Measurements from ENCODE around the gene CAPNS2. TPM values are rescaled to one million over a fixed set of nuclear protein-coding genes. Genes with fewer than 3 reads are reported as not detected.

CAPNS2 gene
- total RNA-seq, 1 experiment from 2014 or later: 0.28 TPM

DNA sequence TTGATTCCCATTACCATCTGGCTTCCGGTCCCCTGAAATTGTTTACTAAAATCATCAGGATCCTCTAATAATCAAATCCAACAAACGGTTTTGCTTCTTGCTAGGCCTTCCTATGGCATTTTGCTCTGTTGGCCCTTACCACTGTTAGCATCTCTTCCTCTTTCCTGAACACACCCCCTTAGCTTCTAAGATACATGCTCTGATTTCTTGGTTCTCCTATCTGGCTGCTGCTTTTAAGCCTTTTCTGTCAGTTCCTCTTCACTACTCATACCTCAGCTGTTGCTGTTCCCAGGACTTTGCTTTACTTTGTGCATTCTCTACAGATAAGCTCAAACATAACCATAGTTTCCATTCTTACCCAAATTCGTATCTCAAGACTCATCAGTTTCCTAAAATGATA, 11.4 kb downstream of the CAPNS2 start:
- H3K36me3 Mint-ChIP-seq: peaks cover 8% of the 10 kb centered on the region
- no peak overlapping the region for H3K4me3 Mint-ChIP-seq
- H3K4me1 Mint-ChIP-seq: no peaks in the 10 kb centered on the region

GRCh38 chr16:55585631-55586030, 19.1 kb downstream of the CAPNS2 start:
- ChIA-PET POLR2A (no interaction called here), CTCF (interaction anchor here (0.9 to 2.4 kb wide), 2 partner anchors 38 to 121 kb away, joined by 3 to 6 read pairs; no protein-coding TSS in a partner anchor)
- Mint-ChIP-seq H3K36me3 (no peaks in the 10 kb centered on the region), H3K27ac (no peak overlapping the region), H3K4me1 (peaks cover 3% of the 10 kb centered on the region), H3K27me3 (ENCODE audit: low read depth) (peaks cover 4% of the 10 kb centered on the region; the same call in 1 of the 2 replicates), H3K4me3 (no peak overlapping the region), H3K9me3 (peaks cover 4% of the 10 kb centered on the region; the same call in 1 of the 2 replicates)
- ATAC-seq (no peak), DNase-seq (ENCODE audit: low spot score) (no peak)
- no peak for TF ChIP-seq NR3C1 (CRISPR knock-in tag; conservative IDR thresholded peaks at IDR 0.05; ENCODE audit: low read depth)
- TF ChIP-seq ZNF263 (CRISPR knock-in tag; IDR thresholded peaks at IDR 0.05; ENCODE audit: low read depth): no peak
- no peak for TF ChIP-seq PREB (CRISPR knock-in tag; IDR thresholded peaks at IDR 0.05; ENCODE audit: borderline replicate concordance)
- TF ChIP-seq MLX (CRISPR knock-in tag; IDR thresholded peaks at IDR 0.05): no peak
- TF ChIP-seq, protein P1, sequence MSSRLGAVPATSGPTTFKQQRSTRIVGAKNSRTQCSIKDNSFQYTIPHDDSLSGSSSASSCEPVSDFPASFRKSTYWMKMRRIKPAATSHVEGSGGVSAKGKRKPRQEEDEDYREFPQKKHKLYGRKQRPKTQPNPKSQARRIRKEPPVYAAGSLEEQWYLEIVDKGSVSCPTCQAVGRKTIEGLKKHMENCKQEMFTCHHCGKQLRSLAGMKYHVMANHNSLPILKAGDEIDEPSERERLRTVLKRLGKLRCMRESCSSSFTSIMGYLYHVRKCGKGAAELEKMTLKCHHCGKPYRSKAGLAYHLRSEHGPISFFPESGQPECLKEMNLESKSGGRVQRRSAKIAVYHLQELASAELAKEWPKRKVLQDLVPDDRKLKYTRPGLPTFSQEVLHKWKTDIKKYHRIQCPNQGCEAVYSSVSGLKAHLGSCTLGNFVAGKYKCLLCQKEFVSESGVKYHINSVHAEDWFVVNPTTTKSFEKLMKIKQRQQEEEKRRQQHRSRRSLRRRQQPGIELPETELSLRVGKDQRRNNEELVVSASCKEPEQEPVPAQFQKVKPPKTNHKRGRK (CRISPR knock-in tag; IDR thresholded peaks at IDR 0.05; ENCODE audit: borderline replicate concordance): no peak
- no peak for TF ChIP-seq MYBL2 (CRISPR knock-in tag; IDR thresholded peaks at IDR 0.05)
- no peak for TF ChIP-seq CREB1 (CRISPR knock-in tag; IDR thresholded peaks at IDR 0.05)
- TF ChIP-seq, protein P2, sequence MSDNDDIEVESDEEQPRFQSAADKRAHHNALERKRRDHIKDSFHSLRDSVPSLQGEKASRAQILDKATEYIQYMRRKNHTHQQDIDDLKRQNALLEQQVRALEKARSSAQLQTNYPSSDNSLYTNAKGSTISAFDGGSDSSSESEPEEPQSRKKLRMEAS (CRISPR knock-in tag; IDR thresholded peaks at IDR 0.05): no peak
- TF ChIP-seq KAT7 (CRISPR knock-in tag; IDR thresholded peaks at IDR 0.05; ENCODE audit: borderline replicate concordance): no peak

More for the DNA sequence above, 11.4 kb downstream of the CAPNS2 start:
- no peak for DNase-seq (ENCODE audit: low spot score)
- Mint-ChIP-seq H3K9me3 (no peaks in the 10 kb centered on the region), H3K27me3 (ENCODE audit: low read depth) (no peaks in the 10 kb centered on the region), H3K27ac (no peak overlapping the region)
- no peak for ATAC-seq
- no peak for TF ChIP-seq E2F1 (CRISPR knock-in tag; IDR thresholded peaks at IDR 0.05)
- TF ChIP-seq ZMAT4 (CRISPR knock-in tag; IDR thresholded peaks at IDR 0.05): no peak
- no peak for TF ChIP-seq GTF2I (CRISPR knock-in tag; conservative IDR thresholded peaks at IDR 0.05)
- no peak for TF ChIP-seq GRHL2 (CRISPR knock-in tag; IDR thresholded peaks at IDR 0.05; ENCODE audit: insufficient replicate concordance, severe bottlenecking)
- TF ChIP-seq OVOL2 (CRISPR knock-in tag; IDR thresholded peaks at IDR 0.05; ENCODE audit: borderline replicate concordance): no peak
- no peak for TF ChIP-seq PREB (CRISPR knock-in tag; IDR thresholded peaks at IDR 0.05; ENCODE audit: borderline replicate concordance)
- TF ChIP-seq, protein P3, sequence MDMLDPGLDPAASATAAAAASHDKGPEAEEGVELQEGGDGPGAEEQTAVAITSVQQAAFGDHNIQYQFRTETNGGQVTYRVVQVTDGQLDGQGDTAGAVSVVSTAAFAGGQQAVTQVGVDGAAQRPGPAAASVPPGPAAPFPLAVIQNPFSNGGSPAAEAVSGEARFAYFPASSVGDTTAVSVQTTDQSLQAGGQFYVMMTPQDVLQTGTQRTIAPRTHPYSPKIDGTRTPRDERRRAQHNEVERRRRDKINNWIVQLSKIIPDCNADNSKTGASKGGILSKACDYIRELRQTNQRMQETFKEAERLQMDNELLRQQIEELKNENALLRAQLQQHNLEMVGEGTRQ (CRISPR knock-in tag; IDR thresholded peaks at IDR 0.05): no peak
- TF ChIP-seq, protein P4, sequence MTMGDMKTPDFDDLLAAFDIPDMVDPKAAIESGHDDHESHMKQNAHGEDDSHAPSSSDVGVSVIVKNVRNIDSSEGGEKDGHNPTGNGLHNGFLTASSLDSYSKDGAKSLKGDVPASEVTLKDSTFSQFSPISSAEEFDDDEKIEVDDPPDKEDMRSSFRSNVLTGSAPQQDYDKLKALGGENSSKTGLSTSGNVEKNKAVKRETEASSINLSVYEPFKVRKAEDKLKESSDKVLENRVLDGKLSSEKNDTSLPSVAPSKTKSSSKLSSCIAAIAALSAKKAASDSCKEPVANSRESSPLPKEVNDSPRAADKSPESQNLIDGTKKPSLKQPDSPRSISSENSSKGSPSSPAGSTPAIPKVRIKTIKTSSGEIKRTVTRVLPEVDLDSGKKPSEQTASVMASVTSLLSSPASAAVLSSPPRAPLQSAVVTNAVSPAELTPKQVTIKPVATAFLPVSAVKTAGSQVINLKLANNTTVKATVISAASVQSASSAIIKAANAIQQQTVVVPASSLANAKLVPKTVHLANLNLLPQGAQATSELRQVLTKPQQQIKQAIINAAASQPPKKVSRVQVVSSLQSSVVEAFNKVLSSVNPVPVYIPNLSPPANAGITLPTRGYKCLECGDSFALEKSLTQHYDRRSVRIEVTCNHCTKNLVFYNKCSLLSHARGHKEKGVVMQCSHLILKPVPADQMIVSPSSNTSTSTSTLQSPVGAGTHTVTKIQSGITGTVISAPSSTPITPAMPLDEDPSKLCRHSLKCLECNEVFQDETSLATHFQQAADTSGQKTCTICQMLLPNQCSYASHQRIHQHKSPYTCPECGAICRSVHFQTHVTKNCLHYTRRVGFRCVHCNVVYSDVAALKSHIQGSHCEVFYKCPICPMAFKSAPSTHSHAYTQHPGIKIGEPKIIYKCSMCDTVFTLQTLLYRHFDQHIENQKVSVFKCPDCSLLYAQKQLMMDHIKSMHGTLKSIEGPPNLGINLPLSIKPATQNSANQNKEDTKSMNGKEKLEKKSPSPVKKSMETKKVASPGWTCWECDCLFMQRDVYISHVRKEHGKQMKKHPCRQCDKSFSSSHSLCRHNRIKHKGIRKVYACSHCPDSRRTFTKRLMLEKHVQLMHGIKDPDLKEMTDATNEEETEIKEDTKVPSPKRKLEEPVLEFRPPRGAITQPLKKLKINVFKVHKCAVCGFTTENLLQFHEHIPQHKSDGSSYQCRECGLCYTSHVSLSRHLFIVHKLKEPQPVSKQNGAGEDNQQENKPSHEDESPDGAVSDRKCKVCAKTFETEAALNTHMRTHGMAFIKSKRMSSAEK (CRISPR knock-in tag; IDR thresholded peaks at IDR 0.05; ENCODE audit: borderline replicate concordance): no peak
- TF ChIP-seq HMGA2 (CRISPR knock-in tag; IDR thresholded peaks at IDR 0.05): no peak
- CTCF ChIA-PET: interaction anchor here (1.5 kb wide), 1 partner anchor 113 kb away, joined by 6 read pairs; no protein-coding TSS in a partner anchor
- POLR2A ChIA-PET: no interaction called here

Data from WTC11 (cell line).